ENCODE data around the gene PHF21B.

DNA sequence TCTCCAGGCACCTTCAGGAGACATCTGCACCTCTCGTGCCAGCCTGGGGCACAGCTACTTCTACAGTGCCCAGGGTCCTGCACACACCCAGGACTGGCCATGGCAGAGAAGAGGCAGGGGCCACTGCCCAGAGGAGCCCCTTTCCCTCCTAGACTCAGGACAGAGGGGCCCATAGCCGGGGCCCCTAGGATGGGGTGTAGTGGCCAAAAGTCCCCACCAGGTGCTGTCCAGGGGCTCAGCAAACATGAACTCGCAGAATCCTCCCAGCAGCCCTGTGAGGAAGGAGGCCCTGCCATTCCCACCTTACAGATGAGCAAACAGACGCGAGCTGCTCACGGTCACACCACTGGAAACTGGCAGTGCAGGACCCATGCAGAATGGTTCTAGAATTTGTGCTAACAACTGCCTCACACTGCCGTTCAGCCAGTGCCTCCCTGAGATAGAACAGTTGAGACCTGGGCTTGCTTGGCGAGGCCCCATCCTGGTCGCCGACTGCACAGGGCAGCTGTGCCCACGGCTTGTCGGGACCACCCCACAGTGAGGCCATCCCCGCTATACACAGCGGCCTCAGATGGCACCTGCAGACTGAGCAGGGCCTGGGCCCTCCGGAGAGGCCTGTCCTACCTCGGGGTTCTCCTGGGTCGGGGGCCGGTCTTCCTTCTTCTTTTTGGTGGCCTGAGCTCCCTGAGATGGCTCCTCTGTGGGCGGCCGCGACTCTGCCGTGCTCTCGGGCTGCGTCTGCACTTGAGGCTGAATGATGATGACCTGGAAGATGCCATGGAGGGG, 96.4 kb downstream of the PHF21B start:
- TF ChIP-seq POLR2A (IDR thresholded peaks at IDR 0.05; ENCODE audit: low read depth) (no peak), EP300 (IDR thresholded peaks at IDR 0.05) (no peak), POLR2AphosphoS5 (IDR thresholded peaks at IDR 0.05) (no peak)
- TF ChIP-seq, protein P1, sequence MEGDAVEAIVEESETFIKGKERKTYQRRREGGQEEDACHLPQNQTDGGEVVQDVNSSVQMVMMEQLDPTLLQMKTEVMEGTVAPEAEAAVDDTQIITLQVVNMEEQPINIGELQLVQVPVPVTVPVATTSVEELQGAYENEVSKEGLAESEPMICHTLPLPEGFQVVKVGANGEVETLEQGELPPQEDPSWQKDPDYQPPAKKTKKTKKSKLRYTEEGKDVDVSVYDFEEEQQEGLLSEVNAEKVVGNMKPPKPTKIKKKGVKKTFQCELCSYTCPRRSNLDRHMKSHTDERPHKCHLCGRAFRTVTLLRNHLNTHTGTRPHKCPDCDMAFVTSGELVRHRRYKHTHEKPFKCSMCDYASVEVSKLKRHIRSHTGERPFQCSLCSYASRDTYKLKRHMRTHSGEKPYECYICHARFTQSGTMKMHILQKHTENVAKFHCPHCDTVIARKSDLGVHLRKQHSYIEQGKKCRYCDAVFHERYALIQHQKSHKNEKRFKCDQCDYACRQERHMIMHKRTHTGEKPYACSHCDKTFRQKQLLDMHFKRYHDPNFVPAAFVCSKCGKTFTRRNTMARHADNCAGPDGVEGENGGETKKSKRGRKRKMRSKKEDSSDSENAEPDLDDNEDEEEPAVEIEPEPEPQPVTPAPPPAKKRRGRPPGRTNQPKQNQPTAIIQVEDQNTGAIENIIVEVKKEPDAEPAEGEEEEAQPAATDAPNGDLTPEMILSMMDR (IDR thresholded peaks at IDR 0.05), result no peak

Measured in esophagus muscularis mucosa (tissue), 4 donors.